Measurements from ENCODE around the gene PTCH1.

- no peak for TF ChIP-seq CTCF (IDR thresholded peaks at IDR 0.05; ENCODE audit: low read length)
- TF ChIP-seq EZH2phosphoT487 (IDR thresholded peaks at IDR 0.05; ENCODE audit: low read length) = no peak
Measured at GRCh38 chr9:95425910-95426551, 90.7 kb downstream of the PTCH1 start.
